DMS 273 treated with DMSO at 0.1 percent for 48 hours (cell line): ENCODE data around the gene NAT8L.

Experiments
- DNase-seq: peaks from one replicate; lab custom pipeline; 2025; lab: John Stamatoyannopoulos, UW

Gene NAT8L

GRCh38 chr4:2075987-2076907 lies 17.1 kb downstream of the NAT8L start:
- no peak for DNase-seq

- DNase-seq, result no peak
These were observed 17.9 kb downstream of the NAT8L start for GRCh38 chr4:2076908-2077536.

GRCh38 chr4:2077537-2078460 lies 18.7 kb downstream of the NAT8L start:
- no peak for DNase-seq

GRCh38 chr4:2078584-2078983 lies 19.5 kb downstream of the NAT8L start:
- DNase-seq, result no peak

GRCh38 chr4:2079006-2079405 lies 19.9 kb downstream of the NAT8L start:
- no peak for DNase-seq

- DNase-seq, result no peak
These were observed 20.8 kb downstream of the NAT8L start for GRCh38 chr4:2079926-2080325.

GRCh38 chr4:2080429-2081300 lies 21.5 kb downstream of the NAT8L start:
- DNase-seq, result no peak

- DNase-seq, result no peak
These were observed 22.4 kb downstream of the NAT8L start for GRCh38 chr4:2081540-2081939.

GRCh38 chr4:2082118-2082517 lies 23.0 kb downstream of the NAT8L start:
- DNase-seq, result no peak

- no peak for DNase-seq
These were observed 23.5 kb downstream of the NAT8L start for GRCh38 chr4:2082627-2083026.

- no peak for DNase-seq
These were observed 24.1 kb downstream of the NAT8L start for GRCh38 chr4:2083116-2083825.

GRCh38 chr4:2083826-2084160 lies 24.7 kb downstream of the NAT8L start:
- DNase-seq, result no peak

- no peak for DNase-seq
These were observed 25.2 kb downstream of the NAT8L start for GRCh38 chr4:2084316-2084715.

GRCh38 chr4:2085496-2085901 lies 26.4 kb downstream of the NAT8L start:
- DNase-seq, result no peak

GRCh38 chr4:2087170-2087569 lies 28.0 kb downstream of the NAT8L start:
- DNase-seq, result no peak

GRCh38 chr4:2089222-2089621 lies 30.1 kb downstream of the NAT8L start:
- no peak for DNase-seq

GRCh38 chr4:2090642-2091041 lies 31.5 kb downstream of the NAT8L start:
- no peak for DNase-seq

GRCh38 chr4:2091990-2092668 lies 33.0 kb downstream of the NAT8L start:
- no peak for DNase-seq

GRCh38 chr4:2092669-2093053 lies 33.5 kb downstream of the NAT8L start:
- no peak for DNase-seq

GRCh38 chr4:2093265-2093664 lies 34.1 kb downstream of the NAT8L start:
- DNase-seq, result no peak
